Measurements from ENCODE around the gene RNGTT.
A peak's percentile ranks its signal among the peaks of the same experiment; 100 is the strongest.
"Not testable (repeated sequence)": the region's sequence is repeated elsewhere in the genome, so short reads cannot be mapped to it uniquely, and the experiment has no call there.

Gene RNGTT

GRCh38 chr6:88952065-88952704, 11.2 kb downstream of the RNGTT start:
- FAIRE-seq (no peak), DNase-seq (ENCODE audit: insufficient read length, low spot score) (no peak)
- TF ChIP-seq POLR2A (IDR thresholded peaks at IDR 0.05; ENCODE audit: low read depth, low read length): no peak

- TF ChIP-seq POLR2A (IDR thresholded peaks at IDR 0.05; ENCODE audit: low read depth, low read length): no peak
- DNase-seq (ENCODE audit: insufficient read length, low spot score): no peak
- FAIRE-seq: no peak
Observed at GRCh38 chr6:88945415-88946008, 17.9 kb downstream of the RNGTT start.

- no peak for FAIRE-seq
- DNase-seq (ENCODE audit: insufficient read length, low spot score): no peak
- no peak for TF ChIP-seq POLR2A (IDR thresholded peaks at IDR 0.05; ENCODE audit: low read depth, low read length)
Observed at GRCh38 chr6:88933521-88933920, 29.9 kb downstream of the RNGTT start.

- not testable (repeated sequence) for DNase-seq (ENCODE audit: insufficient read length, low spot score); FAIRE-seq
Observed at GRCh38 chr6:88932019-88932418, 31.4 kb downstream of the RNGTT start.

- FAIRE-seq: no peak
Observed at GRCh38 chr6:88922775-88923548, 40.5 kb downstream of the RNGTT start.

GRCh38 chr6:88921734-88922133, 41.7 kb downstream of the RNGTT start:
- no peak for TF ChIP-seq POLR2A (IDR thresholded peaks at IDR 0.05; ENCODE audit: low read depth, low read length)
- no peak for FAIRE-seq
- DNase-seq (ENCODE audit: insufficient read length, low spot score): no peak

More at GRCh38 chr6:88922775-88923548, 40.5 kb downstream of the RNGTT start:
- no peak for TF ChIP-seq POLR2A (IDR thresholded peaks at IDR 0.05; ENCODE audit: low read depth, low read length)
- no peak for DNase-seq (ENCODE audit: insufficient read length, low spot score)

GRCh38 chr6:88920774-88921733, 42.4 kb downstream of the RNGTT start:
- no peak for TF ChIP-seq POLR2A (IDR thresholded peaks at IDR 0.05; ENCODE audit: low read depth, low read length)
- FAIRE-seq: no peak

GRCh38 chr6:88920088-88920487, 43.3 kb downstream of the RNGTT start:
- no peak for FAIRE-seq
- TF ChIP-seq POLR2A (IDR thresholded peaks at IDR 0.05; ENCODE audit: low read depth, low read length): no peak
- no peak for DNase-seq (ENCODE audit: insufficient read length, low spot score)

More at GRCh38 chr6:88920774-88921733, 42.4 kb downstream of the RNGTT start:
- no peak for DNase-seq (ENCODE audit: insufficient read length, low spot score)

- DNase-seq (ENCODE audit: insufficient read length, low spot score) (no peak), FAIRE-seq (no peak)
- no peak for TF ChIP-seq POLR2A (IDR thresholded peaks at IDR 0.05; ENCODE audit: low read depth, low read length)
Observed at GRCh38 chr6:88919032-88919431, 44.4 kb downstream of the RNGTT start.

- no peak for FAIRE-seq
- no peak for DNase-seq (ENCODE audit: insufficient read length, low spot score)
- no peak for TF ChIP-seq POLR2A (IDR thresholded peaks at IDR 0.05; ENCODE audit: low read depth, low read length)
Observed at GRCh38 chr6:88916615-88917208, 46.7 kb downstream of the RNGTT start.

GRCh38 chr6:88914895-88915598, 48.4 kb downstream of the RNGTT start:
- no peak for FAIRE-seq
- no peak for DNase-seq (ENCODE audit: insufficient read length, low spot score)
- no peak for TF ChIP-seq POLR2A (IDR thresholded peaks at IDR 0.05; ENCODE audit: low read depth, low read length)

- FAIRE-seq: no peak
- no peak for DNase-seq (ENCODE audit: insufficient read length, low spot score)
- TF ChIP-seq POLR2A (IDR thresholded peaks at IDR 0.05; ENCODE audit: low read depth, low read length): no peak
Observed at GRCh38 chr6:88914180-88914579, 49.2 kb downstream of the RNGTT start.

GRCh38 chr6:88913471-88913870, 49.9 kb downstream of the RNGTT start:
- TF ChIP-seq POLR2A (IDR thresholded peaks at IDR 0.05; ENCODE audit: low read depth, low read length): no peak
- FAIRE-seq: peak; percentile 15
- DNase-seq (ENCODE audit: insufficient read length, low spot score): no peak

Measured in H54 (cell line).